ENCODE measurements around the gene NOTCH1. TPM values are rescaled to one million over a fixed set of nuclear protein-coding genes. Genes with fewer than 3 reads are reported as not detected.

NOTCH1 gene
- total RNA-seq, 1 donor from 2014 or later: 34.1 TPM

- no peak for TF ChIP-seq EZH2 (IDR thresholded peaks at IDR 0.05; ENCODE audit: insufficient read depth, low read length)
- TF ChIP-seq CTCF (IDR thresholded peaks at IDR 0.05; ENCODE audit: insufficient read depth, low read depth, low read length): no peak
- no peak overlapping the region for H2AFZ ChIP-seq (ENCODE audit: low read depth, low read length)
- no peak for FAIRE-seq
- no peak overlapping the region for H3K27ac Mint-ChIP-seq (ENCODE audit: unreplicated experiment)
- H3K9ac ChIP-seq (ENCODE audit: low read length): no peak overlapping the region
- H3K9me3 Mint-ChIP-seq (ENCODE audit: unreplicated experiment): no peaks in the 10 kb centered on the region
- H4K20me1 ChIP-seq (ENCODE audit: insufficient read depth, low read length): peaks cover 85% of the 10 kb centered on the region
- DNase-seq (ENCODE audit: low read depth): no peak
- H3K27me3 Mint-ChIP-seq (ENCODE audit: low read depth, unreplicated experiment): no peaks in the 10 kb centered on the region
- H3K27me3 ChIP-seq (ENCODE audit: insufficient read depth, low read length): no peaks in the 10 kb centered on the region
- no peaks in the 10 kb centered on the region for H3K36me3 ChIP-seq (ENCODE audit: insufficient read depth, low read length)
- no peak overlapping the region for H3K4me2 ChIP-seq (ENCODE audit: low read length)
- peaks cover 3% of the 10 kb centered on the region for H3K4me1 ChIP-seq (ENCODE audit: insufficient read depth, low read length)
- H3K4me3 Mint-ChIP-seq (ENCODE audit: unreplicated experiment): no peak overlapping the region
- no peak overlapping the region for H3K4me3 ChIP-seq (ENCODE audit: insufficient read depth, low read depth, low read length)
- peaks cover 2% of the 10 kb centered on the region for H3K36me3 Mint-ChIP-seq (ENCODE audit: low read depth, unreplicated experiment)
- H3K27ac ChIP-seq (ENCODE audit: low read depth, low read length): no peak overlapping the region
- peaks cover 2% of the 10 kb centered on the region for H3K4me1 Mint-ChIP-seq (ENCODE audit: low read depth, unreplicated experiment)
- no peaks in the 10 kb centered on the region for H3K9me3 ChIP-seq (ENCODE audit: insufficient read depth, low read depth, low read length)
- peaks cover 43% of the 10 kb centered on the region for H3K79me2 ChIP-seq (ENCODE audit: insufficient read depth, low read length)
These were observed 18.7 kb downstream of the NOTCH1 start for GRCh38 chr9:136527131-136527530.

DNA sequence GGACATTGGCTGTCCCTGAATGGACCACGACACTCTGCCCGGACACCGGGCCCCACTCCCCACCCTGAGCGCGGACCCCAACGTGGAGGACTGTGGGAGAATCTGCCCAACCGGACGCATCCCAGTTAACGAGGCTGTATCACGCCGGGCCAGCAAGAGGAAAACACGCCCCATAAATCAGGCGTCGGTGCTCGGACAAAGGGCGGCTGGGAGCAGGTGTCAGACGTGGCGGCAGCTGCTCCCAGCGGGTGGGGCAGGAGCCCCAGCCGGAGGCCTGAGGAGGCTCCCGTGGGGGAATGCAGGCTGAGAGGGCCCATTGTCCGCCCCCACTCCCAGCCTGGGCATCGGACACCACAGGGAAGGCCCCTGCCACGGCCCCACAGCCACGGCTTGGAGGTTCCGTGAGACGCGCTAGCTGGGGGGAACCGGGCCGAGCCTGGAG lies 19.2 kb downstream of the NOTCH1 start:
- Mint-ChIP-seq H3K4me3 (ENCODE audit: unreplicated experiment) (no peak overlapping the region), H3K4me1 (ENCODE audit: low read depth, unreplicated experiment) (peaks cover 1% of the 10 kb centered on the region), H3K9me3 (ENCODE audit: unreplicated experiment) (no peaks in the 10 kb centered on the region), H3K36me3 (ENCODE audit: low read depth, unreplicated experiment) (peaks cover 2% of the 10 kb centered on the region), H3K27ac (ENCODE audit: unreplicated experiment) (no peak overlapping the region), H3K27me3 (ENCODE audit: low read depth, unreplicated experiment) (no peaks in the 10 kb centered on the region)
- Histone ChIP-seq H4K20me1 (ENCODE audit: insufficient read depth, low read length) (peaks cover 80% of the 10 kb centered on the region), H3K9ac (ENCODE audit: low read length) (no peak overlapping the region), H3K9me3 (ENCODE audit: insufficient read depth, low read depth, low read length) (no peaks in the 10 kb centered on the region), H3K4me3 (ENCODE audit: insufficient read depth, low read depth, low read length) (no peak overlapping the region), H2AFZ (ENCODE audit: low read depth, low read length) (no peak overlapping the region), H3K36me3 (ENCODE audit: insufficient read depth, low read length) (no peaks in the 10 kb centered on the region), H3K27ac (ENCODE audit: low read depth, low read length) (no peak overlapping the region), H3K27me3 (ENCODE audit: insufficient read depth, low read length) (no peaks in the 10 kb centered on the region), H3K79me2 (ENCODE audit: insufficient read depth, low read length) (peaks cover 39% of the 10 kb centered on the region), H3K4me2 (ENCODE audit: low read length) (no peak overlapping the region), H3K4me1 (ENCODE audit: insufficient read depth, low read length) (peaks cover 2% of the 10 kb centered on the region)
- FAIRE-seq (no peak), DNase-seq (ENCODE audit: low read depth) (no peak)
- TF ChIP-seq EZH2 (IDR thresholded peaks at IDR 0.05; ENCODE audit: insufficient read depth, low read length): no peak
- no peak for TF ChIP-seq CTCF (IDR thresholded peaks at IDR 0.05; ENCODE audit: insufficient read depth, low read depth, low read length)

GRCh38 chr9:136525841-136526499 lies 19.9 kb downstream of the NOTCH1 start:
- Histone ChIP-seq H4K20me1 (ENCODE audit: insufficient read depth, low read length) (peaks cover 74% of the 10 kb centered on the region), H3K27me3 (ENCODE audit: insufficient read depth, low read length) (no peaks in the 10 kb centered on the region), H3K27ac (ENCODE audit: low read depth, low read length) (no peak overlapping the region), H3K4me3 (ENCODE audit: insufficient read depth, low read depth, low read length) (no peak overlapping the region), H3K9ac (ENCODE audit: low read length) (no peak overlapping the region), H3K4me2 (ENCODE audit: low read length) (no peak overlapping the region), H2AFZ (ENCODE audit: low read depth, low read length) (no peak overlapping the region), H3K4me1 (ENCODE audit: insufficient read depth, low read length) (peaks cover 2% of the 10 kb centered on the region), H3K36me3 (ENCODE audit: insufficient read depth, low read length) (no peaks in the 10 kb centered on the region), H3K9me3 (ENCODE audit: insufficient read depth, low read depth, low read length) (no peaks in the 10 kb centered on the region), H3K79me2 (ENCODE audit: insufficient read depth, low read length) (peaks cover 32% of the 10 kb centered on the region)
- TF ChIP-seq EZH2 (IDR thresholded peaks at IDR 0.05; ENCODE audit: insufficient read depth, low read length) (no peak), CTCF (IDR thresholded peaks at IDR 0.05; ENCODE audit: insufficient read depth, low read depth, low read length) (no peak)
- Mint-ChIP-seq H3K27ac (ENCODE audit: unreplicated experiment) (no peak overlapping the region), H3K4me3 (ENCODE audit: unreplicated experiment) (no peak overlapping the region), H3K9me3 (ENCODE audit: unreplicated experiment) (no peaks in the 10 kb centered on the region), H3K4me1 (ENCODE audit: low read depth, unreplicated experiment) (peaks cover 1% of the 10 kb centered on the region), H3K27me3 (ENCODE audit: low read depth, unreplicated experiment) (no peaks in the 10 kb centered on the region), H3K36me3 (ENCODE audit: low read depth, unreplicated experiment) (peaks cover 2% of the 10 kb centered on the region)
- DNase-seq (ENCODE audit: low read depth): no peak
- FAIRE-seq: no peak
